K562 (cell line): ENCODE data around the gene FKBP1B. TPM values are rescaled to one million over a fixed set of nuclear protein-coding genes. Genes with fewer than 3 reads are reported as not detected.

Experiments
- ATAC-seq: fragments of 200-7000 bp; cut with Tn5 transposase; 3 replicates; pipeline ENCODE4 v1.9.1; 2020; ENCODE audit warnings: moderate library complexity
- BruUV-seq: library from RNA; stranded (reverse); fragments of 400-500 nt; replicated peaks from 2 replicates; lab custom pipeline; 2021; lab: Mats Ljungman, UMichigan
- CTCF ChIA-PET: fragments of 300-600 bp; formaldehyde crosslinking; extraction: SDS; loops from one replicate; lab custom pipeline; 2021; ENCODE audit warnings: low intra/inter-chr PET ratio; lab: Yijun Ruan, JAX
- POLR2A ChIA-PET: fragments of 300-600, 350-650 bp; sonication (Branson Sonifier 250); formaldehyde crosslinking; extraction: SDS; loops from one replicate; lab custom pipeline; 2021; ENCODE audit warnings: antibody characterized with exemption, inconsistent platforms; lab: Yijun Ruan, JAX
- DNase-seq, 4 experiments: peaks; one replicate each; pipeline versions ENCODE4 v3.0.0 to v3.0.0-alpha.2; 2011 to 2018; ENCODE audit warnings: low spot score in 3 of 4, mixed read lengths in 3 of 4; ENCODE audit errors: extremely low read depth in 1 of 4
- FAIRE-seq: peaks from 2 replicates; lab custom pipeline; 2011; peaks lifted over from hg19 to GRCh38; lab: Jason Lieb, UNC
- H2AFZ ChIP-seq: 2 replicates; pipeline ENCODE4 v1.6.0; 2011; ENCODE audit warnings: low read depth, low read length, control low read depth, inconsistent platforms
- H3K27ac ChIP-seq: fragments of 200-600 bp; 3 replicates; pipeline ENCODE4 v1.8.0; 2011; ENCODE audit warnings: low read depth, mild to moderate bottlenecking, control low read depth, inconsistent platforms, low read length, moderate library complexity, mixed read lengths; ENCODE audit errors: extremely low read depth
- H3K27me3 ChIP-seq, 2 experiments: fragments of 300-600 bp in 1 of 2; 2 replicates in 1 of 2; 3 replicates in 1 of 2; pipeline versions ENCODE4 v1.6.0 to v1.8.0; 2011; ENCODE audit warnings: inconsistent platforms in 2 of 2, low read length in 2 of 2, mild to moderate bottlenecking in 1 of 2, mixed read lengths in 1 of 2, moderate library complexity in 1 of 2; ENCODE audit not compliant: control insufficient read depth in 2 of 2, insufficient read depth in 2 of 2
- H3K36me3 ChIP-seq: fragments of 300-600 bp; 3 replicates; pipeline ENCODE4 v1.8.0; 2011; ENCODE audit warnings: mild to moderate bottlenecking, low read length, inconsistent platforms; ENCODE audit not compliant: control insufficient read depth, insufficient read depth
- H3K4me1 ChIP-seq, 2 experiments: fragments of 200-600 bp in 1 of 2; replicated peaks in 1 of 2; 2 replicates in 1 of 2; 3 replicates in 1 of 2; pipeline versions ENCODE4 v1.5.1 to v1.8.0; 2011; ENCODE audit warnings: inconsistent platforms in 2 of 2, low read length in 2 of 2, mild to moderate bottlenecking in 1 of 2, mixed read lengths in 1 of 2, moderate library complexity in 1 of 2; ENCODE audit not compliant: control insufficient read depth in 2 of 2, insufficient read depth in 2 of 2
- H3K4me2 ChIP-seq: 2 replicates; pipeline ENCODE4 v1.6.1; 2011; ENCODE audit warnings: low read length, control low read depth, inconsistent platforms, mixed read lengths; ENCODE audit not compliant: insufficient read depth
- H3K4me3 ChIP-seq: fragments of 200-600 bp; sonication (generic), shearing (Covaris generic); 2 replicates; pipeline ENCODE4 v1.5.1; 2016; ENCODE audit warnings: control low read depth, inconsistent platforms
- H3K79me2 ChIP-seq: fragments of 200-600 bp; 3 replicates; pipeline ENCODE4 v1.8.0; 2011; ENCODE audit warnings: low read length, inconsistent platforms; ENCODE audit not compliant: control insufficient read depth, insufficient read depth
- H3K9ac ChIP-seq, 2 experiments: 2 replicates each; pipeline versions ENCODE4 v1.6.0 to v1.6.1; 2011; ENCODE audit warnings: low read depth in 2 of 2, low read length in 2 of 2, control low read depth in 1 of 2, inconsistent platforms in 1 of 2, mild to moderate bottlenecking in 1 of 2, mixed read lengths in 1 of 2; ENCODE audit not compliant: insufficient read depth in 1 of 2
- H3K9me1 ChIP-seq: one replicate; pipeline ENCODE4 v1.6.0; 2011; ENCODE audit warnings: inconsistent platforms, mild to moderate bottlenecking, low read length, moderate library complexity; ENCODE audit not compliant: control insufficient read depth, insufficient read depth
- H3K9me3 ChIP-seq: replicated peaks from 2 replicates; pipeline ENCODE4 v1.5.1; 2011; ENCODE audit warnings: low read depth, low read length, inconsistent platforms; ENCODE audit not compliant: control insufficient read depth, insufficient read depth
- H4K20me1 ChIP-seq: replicated peaks from 2 replicates; pipeline ENCODE4 v1.6.1; 2011; ENCODE audit warnings: low read length, inconsistent platforms, mixed read lengths; ENCODE audit not compliant: control insufficient read depth, insufficient read depth
- BCL6 ChIP-seq: fragments of 250-450 bp; sonication (Bioruptor Pico); IDR thresholded peaks from 2 replicates; pipeline ENCODE4 v1.4.0; 2020
- DLX4 ChIP-seq: fragments of 250-450 bp; sonication (Bioruptor Pico); IDR thresholded peaks from 2 replicates; pipeline ENCODE4 v1.6.1; 2021; ENCODE audit warnings: mild to moderate bottlenecking
- DPF2 ChIP-seq: fragments of 450-650 bp; IDR thresholded peaks from 2 replicates; pipeline ENCODE4 v1.6.1; 2016
- EHMT2 ChIP-seq: fragments of 450-650 bp; IDR thresholded peaks from 2 replicates; pipeline ENCODE4 v1.6.1; 2018; ENCODE audit warnings: antibody characterized with exemption
- MECOM ChIP-seq: fragments of 250-450 bp; sonication (Bioruptor Pico); IDR thresholded peaks from 2 replicates; pipeline ENCODE4 v1.8.0; 2022; ENCODE audit warnings: inconsistent platforms
- MXI1 ChIP-seq: IDR thresholded peaks from 2 replicates; pipeline ENCODE4 v1.6.1; 2011; ENCODE audit warnings: low read depth, mild to moderate bottlenecking, improper control_type of control experiment, low read length
- PKNOX1 ChIP-seq: fragments of 450-650 bp; IDR thresholded peaks from 2 replicates; pipeline ENCODE4 v1.6.1; 2016
- PML ChIP-seq: IDR thresholded peaks from 2 replicates; pipeline ENCODE4 v1.6.1; 2012; ENCODE audit warnings: low read length, inconsistent platforms
- TAF9B ChIP-seq: fragments of 450-650 bp; IDR thresholded peaks from 2 replicates; pipeline ENCODE4 v1.6.1; 2018; ENCODE audit warnings: mild to moderate bottlenecking; ENCODE audit not compliant: partially characterized antibody
- WGBS: fragments of 100-300 bp; shearing (Covaris generic); methylation state at CpG from one replicate; pipeline ENCODE4 v1.1.6; 2016; ENCODE audit warnings: low coverage, mixed read lengths; ENCODE audit not compliant: insufficient coverage; ENCODE audit errors: missing lambda C conversion rate; 5-methylcytosine and 5-hydroxymethylcytosine counted together
- in situ Hi-C: fragments of 300-500 bp; cut with MboI; formaldehyde crosslinking; loops from 4 replicates; pipeline ENCODE4 v1.15.0; 2018; ENCODE audit warnings: inconsistent platforms, mixed read lengths
- intact Hi-C: fragments of 100-400 bp; cut with micrococcal nuclease; formaldehyde crosslinking; loops from 2 replicates; pipeline ENCODE4 v1.14.2; 2022
- polyA plus RNA-seq, 8 experiments: library from polyadenylated mRNA; depleted of rRNA in 4 of 8; stranded (reverse) in 5 of 8; unstranded in 3 of 8; fragments of >200 nt; fragmentation: Nextera tagmentation in 2 of 8; fragmentation: Illumina TruSeq in 1 of 8; extraction: Ambion mirVana in 2 of 8; extraction: Trizol in 1 of 8; gene quantifications; 2 replicates each; pipeline versions ENCODE4 v1.2.1 to v1.2.3, GENCODE V29; 2011 to 2014; ENCODE audit warnings: inconsistent platforms in 1 of 8, missing spikeins in 1 of 8
- total RNA-seq, 7 experiments: library from RNA; depleted of rRNA in 6 of 7; stranded (reverse); fragments of >200 nt in 6 of 7; fragmentation: Illumina TruSeq in 2 of 7; extraction: Trizol in 2 of 7; gene quantifications; 2 replicates each; pipeline versions ENCODE4 v1.2.1 to v1.2.3, GENCODE V29; 2011 to 2021; ENCODE audit warnings: low replicate concordance in 1 of 7

The FKBP1B gene
- total and polyA plus RNA-seq, 9 of the 15 experiments (the other 6 are each of a cell fraction or from before 2014, with no cell fraction given), result 0.58 to 9.4 (median 1.6) TPM

GRCh38 chr2:24080701-24081100, 31.2 kb downstream of the FKBP1B start:
- no peaks in the 10 kb centered on the region for H4K20me1 ChIP-seq
- BruUV-seq, result no TSS peak
- DNase-seq (no peak), FAIRE-seq (no peak), ATAC-seq (no peak)
- no peak overlapping the region for H3K4me3 ChIP-seq
- POLR2A ChIA-PET, result no interaction called here
- peaks cover 5% of the 10 kb centered on the region for H3K79me2 ChIP-seq
- WGBS, result 47% methylated on average over 2 of the region's 2 CpGs
- H3K4me2 ChIP-seq, result no peak overlapping the region
- no peak overlapping the region for H3K9ac ChIP-seq
- no peak overlapping the region for H2AFZ ChIP-seq
- no peaks in the 10 kb centered on the region for H3K9me1 ChIP-seq
- no peaks in the 10 kb centered on the region for H3K9me3 ChIP-seq
- H3K27ac ChIP-seq, result no peak overlapping the region
- intact Hi-C loops (no loop called here), in situ Hi-C loops (no loop called here)
- no peaks in the 10 kb centered on the region for H3K27me3 ChIP-seq
- TF ChIP-seq DLX4 (CRISPR knock-in tag) (no peak), TAF9B (no peak), EHMT2 (no peak), DPF2 (no peak), PML (no peak), MXI1 (no peak), PKNOX1 (no peak), MECOM (CRISPR knock-in tag) (no peak), BCL6 (CRISPR knock-in tag) (no peak)
- peaks cover 21 to 33% of the 10 kb centered on the region in 2 experiments; a peak in 4 of 5 replicates for H3K4me1 ChIP-seq
- CTCF ChIA-PET, result no interaction called here
- H3K36me3 ChIP-seq, result peaks cover 13% of the 10 kb centered on the region; the same call in 2 of the 3 replicates
